PC-3 (cell line): Measurements from ENCODE around the gene NBAS. TPM values are rescaled to one million over a fixed set of nuclear protein-coding genes. Genes with fewer than 3 reads are reported as not detected.
"Not testable (repeated sequence)": the region's sequence is repeated elsewhere in the genome, so short reads cannot be mapped to it uniquely, and the experiment has no call there.

Source experiments
- ATAC-seq: fragments of 200-7000 bp; cut with Tn5 transposase; 2 replicates; pipeline ENCODE4 v1.9.1; 2020; ENCODE audit warnings: mild to moderate bottlenecking, moderate library complexity
- BruUV-seq: library from RNA; stranded (reverse); fragments of 400-500 nt; replicated peaks from 2 replicates; lab custom pipeline; 2021; lab: Mats Ljungman, UMichigan
- CTCF ChIA-PET: fragments of 300-600 bp; sonication (Branson Sonifier 250); formaldehyde crosslinking; loops from one replicate; lab custom pipeline; 2022; ENCODE audit warnings: antibody characterized with exemption; lab: Charles Lee
- POLR2A ChIA-PET: fragments of 300-600 bp; sonication (Branson Sonifier 250); formaldehyde crosslinking; loops from one replicate; lab custom pipeline; 2022; ENCODE audit warnings: antibody characterized with exemption; ENCODE audit not compliant: unreplicated experiment; lab: Charles Lee
- DNase-seq: peaks from one replicate; pipeline ENCODE4 v3.0.0-alpha.2; 2015
- H2AFZ ChIP-seq: fragments of 300-600 bp; sonication (generic); 2 replicates; pipeline ENCODE4 v1.6.0; 2016; ENCODE audit warnings: antibody characterized with exemption, low read length
- H3F3A ChIP-seq: fragments of 300-600 bp; sonication (generic); one replicate; pipeline ENCODE4 v1.6.0; 2017; ENCODE audit warnings: antibody characterized with exemption, low read length, control low read depth, mild to moderate bottlenecking; ENCODE audit not compliant: unreplicated experiment
- H3K27ac ChIP-seq: fragments of 300-600 bp; sonication (generic); 2 replicates; pipeline ENCODE4 v1.5.1; 2016; ENCODE audit warnings: mild to moderate bottlenecking, low read length
- H3K27me3 ChIP-seq: fragments of 300-600 bp; sonication (generic); 2 replicates; pipeline ENCODE4 v1.6.1; 2016; ENCODE audit warnings: low read length, mixed read lengths
- H3K36me3 ChIP-seq: fragments of 300-600 bp; sonication (generic); 2 replicates; pipeline ENCODE4 v1.6.1; 2016; ENCODE audit warnings: low read depth, mixed run types, low read length, mixed read lengths
- H3K4me1 ChIP-seq: fragments of 300-600 bp; sonication (generic); 2 replicates; pipeline ENCODE4 v1.5.1; 2016; ENCODE audit warnings: low read length; ENCODE audit not compliant: insufficient read depth
- H3K4me2 ChIP-seq: fragments of 300-600 bp; sonication (generic); 2 replicates; pipeline ENCODE4 v1.6.0; 2016; ENCODE audit warnings: low read length
- H3K4me3 ChIP-seq: fragments of 300-600 bp; sonication (generic); 2 replicates; pipeline ENCODE4 v1.5.1; 2016; ENCODE audit warnings: mild to moderate bottlenecking, low read length, mixed read lengths
- H3K79me2 ChIP-seq: fragments of 300-600 bp; sonication (generic); 2 replicates; pipeline ENCODE4 v1.6.1; 2017; ENCODE audit warnings: low read length, mixed read lengths
- H3K9ac ChIP-seq: fragments of 300-600 bp; sonication (generic); 2 replicates; pipeline ENCODE4 v1.6.0; 2016; ENCODE audit warnings: mild to moderate bottlenecking, low read length
- H3K9me2 ChIP-seq: fragments of 300-600 bp; sonication (generic); replicated peaks from 2 replicates; pipeline ENCODE4 v1.6.1; 2016; ENCODE audit warnings: mixed run types, low read length, mixed read lengths
- H3K9me3 ChIP-seq: fragments of 300-600 bp; sonication (generic); 2 replicates; pipeline ENCODE4 v1.6.1; 2016; ENCODE audit warnings: low read length, mixed read lengths
- H4K20me1 ChIP-seq: fragments of 300-600 bp; sonication (generic); 2 replicates; pipeline ENCODE4 v1.6.1; 2016; ENCODE audit warnings: low read length, mixed read lengths
- EZH2 ChIP-seq: fragments of 300-600 bp; sonication (generic); IDR thresholded peaks from one replicate; pipeline ENCODE4 v1.6.1; 2017; ENCODE audit warnings: antibody characterized with exemption, mild to moderate bottlenecking, low read length; ENCODE audit not compliant: unreplicated experiment
- EZH2phosphoT487 ChIP-seq: fragments of 300-600 bp; sonication (generic); IDR thresholded peaks from 2 replicates; pipeline ENCODE4 v1.6.1; 2018; ENCODE audit warnings: mild to moderate bottlenecking, antibody characterized with exemption, low read length, borderline replicate concordance
- intact Hi-C: fragments of 100-400 bp; cut with micrococcal nuclease; formaldehyde crosslinking; loops from 2 replicates; pipeline ENCODE4 v1.9.0; 2023
- total RNA-seq: library from RNA; depleted of rRNA; stranded (reverse); fragments of >200 nt; gene quantifications from 2 replicates; pipeline ENCODE4 v1.2.3, GENCODE V29; 2014
- TF ChIP-seq, protein P1 (sequence below): fragments of 300-600 bp; sonication (generic); conservative IDR thresholded peaks from 2 replicates; pipeline ENCODE4 v1.5.1; 2017; ENCODE audit warnings: antibody characterized with exemption, low read depth, mild to moderate bottlenecking, low read length

The NBAS gene
- total RNA-seq, 1 experiment from 2014 or later = 37.2 TPM

DNA sequence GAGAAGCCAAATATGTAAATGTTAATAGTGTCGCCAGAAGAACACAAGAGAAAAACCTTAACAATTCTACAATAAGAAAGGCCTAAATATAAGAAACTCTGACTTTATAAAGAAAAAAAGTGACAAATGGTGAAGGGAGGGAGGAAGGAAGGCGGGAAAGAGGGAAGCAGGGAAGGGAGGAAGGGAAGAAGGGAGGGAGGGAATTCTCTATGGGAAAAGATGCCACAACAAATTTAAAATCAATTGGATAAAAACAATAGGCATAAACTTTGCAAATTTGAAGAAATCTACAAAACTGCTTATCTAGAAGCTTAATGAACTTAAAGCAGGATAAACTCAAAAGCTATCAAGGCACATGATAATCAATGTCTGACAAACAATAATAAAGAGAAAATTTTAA lies 16.9 kb downstream of the NBAS start:
- Histone ChIP-seq H3K9me3 (no peaks in the 10 kb centered on the region), H3K4me2 (no peak overlapping the region), H3K27ac (no peak overlapping the region), H3K9ac (no peak overlapping the region), H3K4me3 (no peak overlapping the region), H3K36me3 (no peaks in the 10 kb centered on the region), H3K4me1 (no peaks in the 10 kb centered on the region), H3F3A (no peaks in the 10 kb centered on the region), H2AFZ (no peak overlapping the region), H3K27me3 (no peaks in the 10 kb centered on the region), H4K20me1 (no peaks in the 10 kb centered on the region), H3K79me2 (no peaks in the 10 kb centered on the region), H3K9me2 (no peaks in the 10 kb centered on the region)
- ChIA-PET CTCF (no interaction called here), POLR2A (no interaction called here)
- no peak for ATAC-seq
- TF ChIP-seq EZH2 (no peak), EZH2phosphoT487 (no peak)
- TF ChIP-seq, protein P1, sequence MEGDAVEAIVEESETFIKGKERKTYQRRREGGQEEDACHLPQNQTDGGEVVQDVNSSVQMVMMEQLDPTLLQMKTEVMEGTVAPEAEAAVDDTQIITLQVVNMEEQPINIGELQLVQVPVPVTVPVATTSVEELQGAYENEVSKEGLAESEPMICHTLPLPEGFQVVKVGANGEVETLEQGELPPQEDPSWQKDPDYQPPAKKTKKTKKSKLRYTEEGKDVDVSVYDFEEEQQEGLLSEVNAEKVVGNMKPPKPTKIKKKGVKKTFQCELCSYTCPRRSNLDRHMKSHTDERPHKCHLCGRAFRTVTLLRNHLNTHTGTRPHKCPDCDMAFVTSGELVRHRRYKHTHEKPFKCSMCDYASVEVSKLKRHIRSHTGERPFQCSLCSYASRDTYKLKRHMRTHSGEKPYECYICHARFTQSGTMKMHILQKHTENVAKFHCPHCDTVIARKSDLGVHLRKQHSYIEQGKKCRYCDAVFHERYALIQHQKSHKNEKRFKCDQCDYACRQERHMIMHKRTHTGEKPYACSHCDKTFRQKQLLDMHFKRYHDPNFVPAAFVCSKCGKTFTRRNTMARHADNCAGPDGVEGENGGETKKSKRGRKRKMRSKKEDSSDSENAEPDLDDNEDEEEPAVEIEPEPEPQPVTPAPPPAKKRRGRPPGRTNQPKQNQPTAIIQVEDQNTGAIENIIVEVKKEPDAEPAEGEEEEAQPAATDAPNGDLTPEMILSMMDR = no peak
- no peak for DNase-seq
- no TSS peak for BruUV-seq
- intact Hi-C loops = no loop called here

- ATAC-seq (no peak), DNase-seq (no peak)
- no peaks in the 10 kb centered on the region for H3K36me3 ChIP-seq
- H2AFZ ChIP-seq = no peak overlapping the region
- BruUV-seq = no TSS peak
- H3K4me2 ChIP-seq = no peak overlapping the region
- TF ChIP-seq EZH2 = no peak
- TF ChIP-seq, protein P1 = no peak
- no peak for TF ChIP-seq EZH2phosphoT487
- H4K20me1 ChIP-seq = no peaks in the 10 kb centered on the region
- H3K9me2 ChIP-seq = no peaks in the 10 kb centered on the region
- H3K9me3 ChIP-seq = no peaks in the 10 kb centered on the region
- CTCF ChIA-PET = no interaction called here
- H3K4me1 ChIP-seq = no peaks in the 10 kb centered on the region
- no peaks in the 10 kb centered on the region for H3F3A ChIP-seq
- intact Hi-C loops = no loop called here
- no peak overlapping the region for H3K27ac ChIP-seq
- no peaks in the 10 kb centered on the region for H3K27me3 ChIP-seq
- POLR2A ChIA-PET = no interaction called here
- no peak overlapping the region for H3K4me3 ChIP-seq
- no peaks in the 10 kb centered on the region for H3K79me2 ChIP-seq
- no peak overlapping the region for H3K9ac ChIP-seq
These were observed 17.6 kb downstream of the NBAS start for GRCh38 chr2:15543541-15543940.

GRCh38 chr2:15543053-15543452 lies 18.1 kb downstream of the NBAS start:
- Histone ChIP-seq H3K9me3 (no peaks in the 10 kb centered on the region), H3K27me3 (no peaks in the 10 kb centered on the region), H3K4me1 (no peaks in the 10 kb centered on the region), H4K20me1 (no peaks in the 10 kb centered on the region), H3F3A (no peaks in the 10 kb centered on the region), H2AFZ (no peak overlapping the region), H3K4me3 (no peak overlapping the region), H3K4me2 (no peak overlapping the region), H3K9ac (no peak overlapping the region), H3K9me2 (no peaks in the 10 kb centered on the region), H3K36me3 (no peaks in the 10 kb centered on the region), H3K79me2 (no peaks in the 10 kb centered on the region), H3K27ac (no peak overlapping the region)
- no TSS peak for BruUV-seq
- intact Hi-C loops = no loop called here
- no peak for ATAC-seq
- no peak for DNase-seq
- CTCF ChIA-PET = no interaction called here
- POLR2A ChIA-PET = no interaction called here
- no peak for TF ChIP-seq EZH2phosphoT487
- TF ChIP-seq, protein P1 = no peak
- no peak for TF ChIP-seq EZH2

DNA sequence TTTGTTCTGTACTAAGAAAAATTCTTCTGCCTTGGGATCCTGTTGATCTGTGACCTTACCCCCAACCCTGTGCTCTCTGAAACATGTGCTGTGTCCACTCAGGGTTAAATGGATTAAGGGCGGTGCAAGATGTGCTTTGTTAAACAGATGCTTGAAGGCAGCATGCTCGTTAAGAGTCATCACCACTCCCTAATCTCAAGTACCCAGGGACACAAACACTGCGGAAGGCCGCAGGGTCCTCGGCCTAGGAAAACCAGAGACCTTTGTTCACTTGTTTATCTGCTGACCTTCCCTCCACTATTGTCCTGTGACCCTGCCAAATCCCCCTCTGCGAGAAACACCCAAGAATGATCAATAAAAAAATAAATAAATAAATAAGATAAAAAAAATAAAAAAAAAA lies 18.9 kb downstream of the NBAS start:
- intact Hi-C loops, H3K36me3 ChIP-seq, H3K9ac ChIP-seq, BruUV-seq, H3K9me2 ChIP-seq, H3F3A ChIP-seq, H3K4me3 ChIP-seq, H3K27me3 ChIP-seq, H3K9me3 ChIP-seq, POLR2A ChIA-PET, H3K27ac ChIP-seq, H4K20me1 ChIP-seq, H2AFZ ChIP-seq, H3K79me2 ChIP-seq, DNase-seq, CTCF ChIA-PET, H3K4me1 ChIP-seq, ATAC-seq, H3K4me2 ChIP-seq: not testable (repeated sequence)
